ENCODE data around the gene RAI2. TPM values are rescaled to one million over a fixed set of nuclear protein-coding genes. Genes with fewer than 3 reads are reported as not detected.

Gene RAI2
- total RNA-seq, 4 donors from 2014 or later: 0.38 to 17.7 (median 2.5) TPM

DNA sequence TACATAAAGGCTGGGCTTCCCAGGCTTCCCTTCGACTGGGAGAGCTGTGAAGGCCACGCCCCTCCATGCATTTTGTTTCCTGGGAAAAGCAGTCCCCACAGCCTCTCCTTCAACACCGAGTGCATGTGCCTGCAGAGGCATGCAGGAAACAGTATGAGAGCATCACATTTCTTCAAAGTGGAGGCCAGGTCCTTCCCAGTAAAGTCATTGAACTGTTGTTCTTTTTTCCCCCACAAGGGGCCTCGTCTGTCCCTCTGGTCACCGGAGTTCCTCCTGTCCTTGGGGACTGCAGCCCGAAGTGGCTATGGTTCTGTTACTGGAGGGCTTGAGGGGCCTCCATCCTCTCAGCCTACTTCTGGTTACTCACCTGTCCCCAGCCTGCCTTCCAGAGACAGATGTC lies 56.0 kb downstream of the RAI2 start:
- no peak for TF ChIP-seq POLR2A (IDR thresholded peaks at IDR 0.05)
- TF ChIP-seq, protein P1, sequence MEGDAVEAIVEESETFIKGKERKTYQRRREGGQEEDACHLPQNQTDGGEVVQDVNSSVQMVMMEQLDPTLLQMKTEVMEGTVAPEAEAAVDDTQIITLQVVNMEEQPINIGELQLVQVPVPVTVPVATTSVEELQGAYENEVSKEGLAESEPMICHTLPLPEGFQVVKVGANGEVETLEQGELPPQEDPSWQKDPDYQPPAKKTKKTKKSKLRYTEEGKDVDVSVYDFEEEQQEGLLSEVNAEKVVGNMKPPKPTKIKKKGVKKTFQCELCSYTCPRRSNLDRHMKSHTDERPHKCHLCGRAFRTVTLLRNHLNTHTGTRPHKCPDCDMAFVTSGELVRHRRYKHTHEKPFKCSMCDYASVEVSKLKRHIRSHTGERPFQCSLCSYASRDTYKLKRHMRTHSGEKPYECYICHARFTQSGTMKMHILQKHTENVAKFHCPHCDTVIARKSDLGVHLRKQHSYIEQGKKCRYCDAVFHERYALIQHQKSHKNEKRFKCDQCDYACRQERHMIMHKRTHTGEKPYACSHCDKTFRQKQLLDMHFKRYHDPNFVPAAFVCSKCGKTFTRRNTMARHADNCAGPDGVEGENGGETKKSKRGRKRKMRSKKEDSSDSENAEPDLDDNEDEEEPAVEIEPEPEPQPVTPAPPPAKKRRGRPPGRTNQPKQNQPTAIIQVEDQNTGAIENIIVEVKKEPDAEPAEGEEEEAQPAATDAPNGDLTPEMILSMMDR (IDR thresholded peaks at IDR 0.05): no peak
- Histone ChIP-seq H3K36me3 (no peaks in the 10 kb centered on the region), H3K27ac (no peak overlapping the region), H3K4me3 (no peak overlapping the region), H3K27me3 (no peaks in the 10 kb centered on the region), H3K4me1 (no peaks in the 10 kb centered on the region), H3K9me3 (no peaks in the 10 kb centered on the region)
- no peak for DNase-seq
- WGBS, 2 donors: 48 to 67% methylated on average over 1 to 6 of the region's 6 CpGs
- intact Hi-C loops (cut with DNase I): no loop called here

DNA sequence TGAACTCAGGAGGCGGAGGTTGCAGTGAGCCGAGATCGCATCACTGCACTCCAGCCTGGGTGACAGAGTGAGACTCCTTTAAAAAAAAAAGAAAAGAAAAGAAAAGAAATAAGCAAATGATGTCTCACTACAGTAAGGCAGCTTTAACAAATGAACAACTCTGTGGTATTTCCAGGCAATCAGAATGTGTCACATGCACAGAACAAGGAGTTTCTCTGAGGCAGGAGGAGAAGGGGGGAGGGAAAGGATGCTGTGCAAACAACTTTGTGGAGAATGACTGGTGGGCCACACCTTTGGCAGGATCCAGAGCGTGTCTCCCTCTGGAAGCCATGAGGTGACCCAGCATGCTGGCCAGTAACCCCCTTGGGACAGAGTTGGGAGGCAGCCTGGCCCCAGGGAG lies 57.6 kb downstream of the RAI2 start:
- no peak for DNase-seq
- WGBS, 2 donors: 84 to 94% methylated on average over 3 to 4 of the region's 4 CpGs
- no peak overlapping the region for H3K27ac ChIP-seq
- no peaks in the 10 kb centered on the region for H3K36me3 ChIP-seq
- H3K4me1 ChIP-seq: no peaks in the 10 kb centered on the region
- no peak for TF ChIP-seq POLR2A (IDR thresholded peaks at IDR 0.05)
- TF ChIP-seq, protein P1 (IDR thresholded peaks at IDR 0.05): no peak
- no peaks in the 10 kb centered on the region for H3K27me3 ChIP-seq
- H3K9me3 ChIP-seq: no peaks in the 10 kb centered on the region
- intact Hi-C loops (cut with DNase I): no loop called here
- H3K4me3 ChIP-seq: no peak overlapping the region

DNA sequence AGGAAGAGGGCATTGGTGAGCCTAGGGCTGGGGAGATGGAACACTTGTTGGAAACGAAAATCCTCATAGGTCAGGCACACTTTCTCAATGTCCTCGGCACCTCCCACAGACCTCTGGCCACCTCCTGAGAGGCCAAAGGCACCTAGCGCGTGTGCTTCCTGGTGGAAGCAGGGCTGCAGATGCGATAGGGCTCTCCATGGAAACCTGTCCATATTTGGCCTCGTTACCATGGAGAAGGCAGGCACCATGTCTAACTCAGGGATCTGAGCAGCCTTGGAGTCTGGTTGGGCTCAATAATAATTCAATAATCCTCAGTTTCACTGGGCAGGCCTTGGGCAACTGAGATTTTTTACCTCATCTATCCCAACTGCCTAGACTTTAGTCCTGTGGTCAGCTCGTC lies 58.3 kb downstream of the RAI2 start:
- DNase-seq: no peak
- H3K27ac ChIP-seq: no peak overlapping the region
- TF ChIP-seq, protein P1 (IDR thresholded peaks at IDR 0.05): no peak
- TF ChIP-seq POLR2A (IDR thresholded peaks at IDR 0.05): no peak
- H3K27me3 ChIP-seq: no peaks in the 10 kb centered on the region
- 67% methylated on average over 3 of the region's 7 CpGs; no CpG with 5 or more reads in 1 of the 2 donors for WGBS, 2 donors
- no peaks in the 10 kb centered on the region for H3K9me3 ChIP-seq
- H3K36me3 ChIP-seq: no peaks in the 10 kb centered on the region
- H3K4me1 ChIP-seq: no peaks in the 10 kb centered on the region
- H3K4me3 ChIP-seq: no peak overlapping the region
- intact Hi-C loops (cut with DNase I): no loop called here

DNA sequence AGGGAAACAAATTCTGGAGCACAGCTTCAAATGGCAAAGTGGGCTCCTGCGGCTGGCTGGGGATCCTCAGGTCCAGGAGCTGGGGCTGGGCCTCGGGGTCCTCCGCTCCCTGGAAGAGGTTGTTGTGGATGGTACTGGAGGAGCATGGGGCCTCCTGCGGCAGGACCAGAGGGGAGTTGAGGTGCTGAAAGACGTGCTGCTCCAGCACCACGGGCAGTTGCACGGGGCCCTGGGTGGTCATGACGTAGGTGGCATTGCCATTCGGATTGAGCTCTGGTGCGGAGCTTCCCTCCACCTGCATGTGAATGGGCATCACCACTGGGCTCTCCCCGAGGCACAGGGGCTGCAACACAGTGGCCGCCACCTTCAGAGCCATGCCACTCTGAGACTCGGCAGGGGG lies 59.7 kb downstream of the RAI2 start:
- WGBS, 2 donors: 90% methylated on average over 10 of the region's 13 CpGs; no CpG with 5 or more reads in 1 of the 2 donors
- no peak for DNase-seq

DNA sequence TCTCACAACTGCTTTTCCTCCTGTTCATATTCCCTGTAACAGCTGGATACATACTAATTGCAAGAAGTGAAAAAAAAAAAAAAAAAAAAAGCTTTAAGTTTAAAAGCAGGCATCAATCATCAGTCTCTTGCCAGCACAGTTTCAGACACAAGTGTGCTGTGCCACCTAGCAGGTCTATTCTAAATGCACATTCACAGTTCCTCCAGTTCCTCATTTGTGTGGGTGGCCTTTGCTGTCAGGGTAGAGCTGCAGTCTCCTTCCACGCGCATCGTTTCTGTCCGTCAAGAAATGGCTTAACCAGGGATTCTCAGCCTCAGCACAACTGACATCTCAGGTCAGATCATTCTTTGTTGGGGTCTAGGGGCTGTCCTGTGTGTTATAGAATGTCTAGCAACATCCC lies 62.2 kb downstream of the RAI2 start:
- Histone ChIP-seq H3K27me3 (no peaks in the 10 kb centered on the region), H3K9me3 (no peaks in the 10 kb centered on the region), H3K27ac (no peak overlapping the region), H3K36me3 (no peaks in the 10 kb centered on the region), H3K4me3 (no peak overlapping the region), H3K4me1 (no peaks in the 10 kb centered on the region)
- TF ChIP-seq, protein P1 (IDR thresholded peaks at IDR 0.05): no peak
- TF ChIP-seq POLR2A (IDR thresholded peaks at IDR 0.05): no peak
- intact Hi-C loops (cut with DNase I): no loop called here
- DNase-seq: no peak
- WGBS, 2 donors: 91 to 96% methylated on average over 4 of the region's 4 CpGs

More for the DNA sequence above, 59.7 kb downstream of the RAI2 start:
- no peaks in the 10 kb centered on the region for H3K36me3 ChIP-seq
- H3K27ac ChIP-seq: no peak overlapping the region
- intact Hi-C loops (cut with DNase I): no loop called here
- no peaks in the 10 kb centered on the region for H3K4me1 ChIP-seq
- no peak overlapping the region for H3K4me3 ChIP-seq
- no peaks in the 10 kb centered on the region for H3K9me3 ChIP-seq
- TF ChIP-seq, protein P1 (IDR thresholded peaks at IDR 0.05): no peak
- no peak for TF ChIP-seq POLR2A (IDR thresholded peaks at IDR 0.05)
- no peaks in the 10 kb centered on the region for H3K27me3 ChIP-seq
